Lower leg skin (tissue), 3 donors: ENCODE results near the gene MATR3.

Experiments used
- CTCF ChIP-seq, 3 donors: fragments of 450-650 bp; IDR thresholded peaks; one replicate each; pipeline ENCODE4 v1.5.1; 2016; ENCODE audit warnings: antibody characterized with exemption in 3 of 3, mild to moderate bottlenecking in 3 of 3, moderate library complexity in 2 of 3
- POLR2A ChIP-seq, 2 donors: fragments of 450-650 bp; IDR thresholded peaks; one replicate each; pipeline ENCODE4 v1.6.1; 2016 to 2017; ENCODE audit warnings: antibody characterized with exemption in 2 of 2, mild to moderate bottlenecking in 1 of 2, moderate library complexity in 1 of 2

GRCh38 chr5:139248826-139249453 lies 44.6 kb upstream of the MATR3 start:
- no peak for TF ChIP-seq CTCF (IDR thresholded peaks at IDR 0.05)
- no peak for TF ChIP-seq POLR2A (IDR thresholded peaks at IDR 0.05)
